ENCODE results near the gene TMCO4. TPM values are rescaled to one million over a fixed set of nuclear protein-coding genes. Genes with fewer than 3 reads are reported as not detected.
"Not testable (repeated sequence)": the region's sequence is repeated elsewhere in the genome, so short reads cannot be mapped to it uniquely, and the experiment has no call there.

TMCO4 gene
- total RNA-seq, 2 experiments from 2014 or later = 13.2 to 15.6 TPM

- POLR2A ChIA-PET = no interaction called here
- H3K4me3 Mint-ChIP-seq = no peak overlapping the region
- H3K27ac Mint-ChIP-seq = no peak overlapping the region
- peaks cover 29% of the 10 kb centered on the region for H3K4me1 Mint-ChIP-seq
- peaks cover 31% of the 10 kb centered on the region for H3K36me3 Mint-ChIP-seq (ENCODE audit: low read depth)
- CTCF ChIA-PET = interaction anchor here (0.6 to 0.7 kb wide), 2 partner anchors 185 to 1196 kb away, joined by 3 read pairs; no protein-coding TSS in a partner anchor
- no peaks in the 10 kb centered on the region for H3K27me3 Mint-ChIP-seq
- ATAC-seq = peak; percentile 65
- H3K9me3 Mint-ChIP-seq (ENCODE audit: low read depth) = no peaks in the 10 kb centered on the region
- DNase-seq = no peak
- intact Hi-C loops (cut with DNase I, micrococcal nuclease) = no loop called here
Observed at GRCh38 chr1:19793360-19794046, 6.2 kb downstream of the TMCO4 start.

- no peak overlapping the region for H3K27ac Mint-ChIP-seq
- ChIA-PET POLR2A (no interaction called here), CTCF (no interaction called here)
- H3K4me3 Mint-ChIP-seq = no peak overlapping the region
- peaks cover 24% of the 10 kb centered on the region for H3K4me1 Mint-ChIP-seq
- ATAC-seq = no peak
- no peaks in the 10 kb centered on the region for H3K27me3 Mint-ChIP-seq
- DNase-seq = no peak
- peaks cover 31% of the 10 kb centered on the region for H3K36me3 Mint-ChIP-seq (ENCODE audit: low read depth)
- H3K9me3 Mint-ChIP-seq (ENCODE audit: low read depth) = no peaks in the 10 kb centered on the region
- intact Hi-C loops (cut with DNase I, micrococcal nuclease) = no loop called here
Observed at GRCh38 chr1:19792237-19793002, 7.3 kb downstream of the TMCO4 start.

- POLR2A ChIA-PET; H3K27me3 Mint-ChIP-seq; H3K4me3 Mint-ChIP-seq; DNase-seq; H3K9me3 Mint-ChIP-seq (ENCODE audit: low read depth); CTCF ChIA-PET; ATAC-seq; H3K27ac Mint-ChIP-seq; intact Hi-C loops (cut with DNase I, micrococcal nuclease): not testable (repeated sequence)
- Mint-ChIP-seq H3K36me3 (ENCODE audit: low read depth) (peaks cover 28% of the 10 kb centered on the region), H3K4me1 (peaks cover 22% of the 10 kb centered on the region)
Observed at GRCh38 chr1:19790061-19790975, 9.4 kb downstream of the TMCO4 start.

GRCh38 chr1:19786988-19787423 lies 12.7 kb downstream of the TMCO4 start:
- Mint-ChIP-seq H3K4me1 (peaks cover 11% of the 10 kb centered on the region), H3K9me3 (ENCODE audit: low read depth) (no peaks in the 10 kb centered on the region), H3K27ac (no peak overlapping the region), H3K36me3 (ENCODE audit: low read depth) (peaks cover 22% of the 10 kb centered on the region), H3K4me3 (no peak overlapping the region), H3K27me3 (no peaks in the 10 kb centered on the region)
- intact Hi-C loops (cut with DNase I, micrococcal nuclease) = no loop called here
- ATAC-seq = no peak
- CTCF ChIA-PET = no interaction called here
- POLR2A ChIA-PET = no interaction called here
- no peak for DNase-seq

GRCh38 chr1:19785660-19786059 lies 14.1 kb downstream of the TMCO4 start:
- Mint-ChIP-seq H3K36me3 (ENCODE audit: low read depth) (peaks cover 21% of the 10 kb centered on the region), H3K4me1 (peaks cover 8% of the 10 kb centered on the region), H3K4me3 (no peak overlapping the region), H3K27me3 (no peaks in the 10 kb centered on the region), H3K27ac (no peak overlapping the region), H3K9me3 (ENCODE audit: low read depth) (no peaks in the 10 kb centered on the region)
- DNase-seq (no peak), ATAC-seq (no peak)
- intact Hi-C loops (cut with DNase I, micrococcal nuclease) = no loop called here
- POLR2A ChIA-PET = no interaction called here
- CTCF ChIA-PET = interaction anchor here (0.6 kb wide), 1 partner anchor 695 kb away, joined by 3 read pairs; no protein-coding TSS in a partner anchor

- intact Hi-C loops (cut with DNase I, micrococcal nuclease) = no loop called here
- CTCF ChIA-PET = no interaction called here
- POLR2A ChIA-PET = no interaction called here
- Mint-ChIP-seq H3K4me1 (no peaks in the 10 kb centered on the region), H3K4me3 (no peak overlapping the region), H3K27ac (no peak overlapping the region), H3K27me3 (no peaks in the 10 kb centered on the region), H3K36me3 (ENCODE audit: low read depth) (peaks cover 36% of the 10 kb centered on the region), H3K9me3 (ENCODE audit: low read depth) (no peaks in the 10 kb centered on the region)
- no peak for ATAC-seq
- DNase-seq = no peak
Observed at GRCh38 chr1:19780267-19780877, 19.3 kb downstream of the TMCO4 start.

- Mint-ChIP-seq H3K27me3 (no peaks in the 10 kb centered on the region), H3K36me3 (ENCODE audit: low read depth) (peaks cover 28% of the 10 kb centered on the region), H3K4me1 (no peaks in the 10 kb centered on the region), H3K9me3 (ENCODE audit: low read depth) (no peaks in the 10 kb centered on the region), H3K4me3 (no peak overlapping the region), H3K27ac (no peak overlapping the region)
- DNase-seq = no peak
- ChIA-PET CTCF (interaction anchor here (0.6 to 0.9 kb wide), 3 partner anchors 18 to 36 kb away, joined by 3 to 4 read pairs (median 3); no protein-coding TSS in a partner anchor), POLR2A (no interaction called here)
- ATAC-seq = no peak
- intact Hi-C loops (cut with DNase I, micrococcal nuclease) = no loop called here
Observed at GRCh38 chr1:19776933-19777332, 22.8 kb downstream of the TMCO4 start.

- no peak overlapping the region for H3K4me3 Mint-ChIP-seq
- no peaks in the 10 kb centered on the region for H3K9me3 Mint-ChIP-seq (ENCODE audit: low read depth)
- peaks cover 26% of the 10 kb centered on the region for H3K36me3 Mint-ChIP-seq (ENCODE audit: low read depth)
- ATAC-seq (no peak), DNase-seq (no peak)
- CTCF ChIA-PET = no interaction called here
- POLR2A ChIA-PET = no interaction called here
- intact Hi-C loops (cut with DNase I, micrococcal nuclease) = no loop called here
- no peaks in the 10 kb centered on the region for H3K27me3 Mint-ChIP-seq
- no peak overlapping the region for H3K27ac Mint-ChIP-seq
- no peaks in the 10 kb centered on the region for H3K4me1 Mint-ChIP-seq
Observed at GRCh38 chr1:19776287-19776686, 23.4 kb downstream of the TMCO4 start.

- POLR2A ChIA-PET = no interaction called here
Observed at GRCh38 chr1:19775831-19776230, 23.9 kb downstream of the TMCO4 start.

GRCh38 chr1:19775317-19775716 lies 24.4 kb downstream of the TMCO4 start:
- ChIA-PET POLR2A (no interaction called here), CTCF (no interaction called here)
- DNase-seq (no peak), ATAC-seq (no peak)
- no peaks in the 10 kb centered on the region for H3K4me1 Mint-ChIP-seq
- no peak overlapping the region for H3K27ac Mint-ChIP-seq
- H3K4me3 Mint-ChIP-seq = no peak overlapping the region
- H3K9me3 Mint-ChIP-seq (ENCODE audit: low read depth) = no peaks in the 10 kb centered on the region
- H3K36me3 Mint-ChIP-seq (ENCODE audit: low read depth) = peaks cover 30% of the 10 kb centered on the region
- no peaks in the 10 kb centered on the region for H3K27me3 Mint-ChIP-seq
- intact Hi-C loops (cut with DNase I, micrococcal nuclease) = no loop called here

More at GRCh38 chr1:19775831-19776230, 23.9 kb downstream of the TMCO4 start:
- Mint-ChIP-seq H3K4me1 (no peaks in the 10 kb centered on the region), H3K27me3 (no peaks in the 10 kb centered on the region), H3K4me3 (no peak overlapping the region), H3K27ac (no peak overlapping the region), H3K36me3 (ENCODE audit: low read depth) (peaks cover 30% of the 10 kb centered on the region), H3K9me3 (ENCODE audit: low read depth) (no peaks in the 10 kb centered on the region)
- CTCF ChIA-PET = no interaction called here
- intact Hi-C loops (cut with DNase I, micrococcal nuclease) = no loop called here
- ATAC-seq (no peak), DNase-seq (no peak)

- H3K27ac Mint-ChIP-seq = no peak overlapping the region
- ChIA-PET CTCF (interaction anchor here (0.6 to 1.1 kb wide), 3 partner anchors 36 to 112 kb away, joined by 3 read pairs; no protein-coding TSS in a partner anchor), POLR2A (no interaction called here)
- ATAC-seq (no peak), DNase-seq (no peak)
- intact Hi-C loops (cut with DNase I, micrococcal nuclease) = no loop called here
- no peaks in the 10 kb centered on the region for H3K27me3 Mint-ChIP-seq
- H3K4me1 Mint-ChIP-seq = no peaks in the 10 kb centered on the region
- peaks cover 21% of the 10 kb centered on the region for H3K36me3 Mint-ChIP-seq (ENCODE audit: low read depth)
- no peaks in the 10 kb centered on the region for H3K9me3 Mint-ChIP-seq (ENCODE audit: low read depth)
- no peak overlapping the region for H3K4me3 Mint-ChIP-seq
Observed at GRCh38 chr1:19774180-19774785, 25.4 kb downstream of the TMCO4 start.
